Mammary epithelial cell (primary cell): Measurements from ENCODE around the gene PDZD8.

Experiments
- EZH2 ChIP-seq: IDR thresholded peaks from 2 replicates; pipeline ENCODE4 v1.6.1; 2012; ENCODE audit warnings: low read length, inconsistent platforms, borderline replicate concordance
- TF ChIP-seq, protein P1 (sequence below), 2 donors: IDR thresholded peaks in 1 of 2; conservative IDR thresholded peaks in 1 of 2; 2 replicates each; pipeline ENCODE4 v1.5.1; 2011 to 2012; ENCODE audit warnings: inconsistent platforms in 2 of 2, low read length in 2 of 2, mild to moderate bottlenecking in 2 of 2, control low read depth in 1 of 2, low read depth in 1 of 2; ENCODE audit not compliant: insufficient read depth in 1 of 2; ENCODE audit errors: extremely low read depth in 1 of 2

DNA sequence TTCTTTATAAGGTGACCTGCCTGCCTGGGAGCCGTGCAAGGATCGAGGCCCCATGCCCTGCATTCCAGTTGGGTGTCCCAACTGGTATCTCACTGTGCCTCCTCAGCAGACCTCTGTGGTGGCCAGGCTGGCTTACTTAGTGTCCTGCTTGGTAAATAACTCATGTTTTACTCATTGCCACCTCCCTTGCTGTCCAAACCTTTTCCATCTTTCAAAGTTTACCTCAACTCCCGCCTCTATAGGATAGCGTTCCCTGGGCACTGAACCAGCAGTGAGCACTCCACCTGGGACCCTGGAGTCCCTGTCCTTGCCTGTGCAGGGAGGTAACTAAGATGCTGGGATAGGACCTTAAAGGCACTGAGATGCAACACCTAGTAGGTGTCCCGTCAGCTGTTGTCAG is 100.7 kb downstream of the PDZD8 start:
- TF ChIP-seq, protein P1, sequence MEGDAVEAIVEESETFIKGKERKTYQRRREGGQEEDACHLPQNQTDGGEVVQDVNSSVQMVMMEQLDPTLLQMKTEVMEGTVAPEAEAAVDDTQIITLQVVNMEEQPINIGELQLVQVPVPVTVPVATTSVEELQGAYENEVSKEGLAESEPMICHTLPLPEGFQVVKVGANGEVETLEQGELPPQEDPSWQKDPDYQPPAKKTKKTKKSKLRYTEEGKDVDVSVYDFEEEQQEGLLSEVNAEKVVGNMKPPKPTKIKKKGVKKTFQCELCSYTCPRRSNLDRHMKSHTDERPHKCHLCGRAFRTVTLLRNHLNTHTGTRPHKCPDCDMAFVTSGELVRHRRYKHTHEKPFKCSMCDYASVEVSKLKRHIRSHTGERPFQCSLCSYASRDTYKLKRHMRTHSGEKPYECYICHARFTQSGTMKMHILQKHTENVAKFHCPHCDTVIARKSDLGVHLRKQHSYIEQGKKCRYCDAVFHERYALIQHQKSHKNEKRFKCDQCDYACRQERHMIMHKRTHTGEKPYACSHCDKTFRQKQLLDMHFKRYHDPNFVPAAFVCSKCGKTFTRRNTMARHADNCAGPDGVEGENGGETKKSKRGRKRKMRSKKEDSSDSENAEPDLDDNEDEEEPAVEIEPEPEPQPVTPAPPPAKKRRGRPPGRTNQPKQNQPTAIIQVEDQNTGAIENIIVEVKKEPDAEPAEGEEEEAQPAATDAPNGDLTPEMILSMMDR (conservative IDR thresholded peaks at IDR 0.05 in 1 of 2, IDR thresholded peaks at IDR 0.05 in 1 of 2; ENCODE audit: extremely low read depth in 1 of 2, insufficient read depth in 1 of 2, low read depth in 1 of 2, low read length in 2 of 2), result no peak
- no peak for TF ChIP-seq EZH2
